Measurements from ENCODE around the gene HOXD12.

HOXD12 gene, protein sequence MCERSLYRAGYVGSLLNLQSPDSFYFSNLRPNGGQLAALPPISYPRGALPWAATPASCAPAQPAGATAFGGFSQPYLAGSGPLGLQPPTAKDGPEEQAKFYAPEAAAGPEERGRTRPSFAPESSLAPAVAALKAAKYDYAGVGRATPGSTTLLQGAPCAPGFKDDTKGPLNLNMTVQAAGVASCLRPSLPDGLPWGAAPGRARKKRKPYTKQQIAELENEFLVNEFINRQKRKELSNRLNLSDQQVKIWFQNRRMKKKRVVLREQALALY

DNA sequence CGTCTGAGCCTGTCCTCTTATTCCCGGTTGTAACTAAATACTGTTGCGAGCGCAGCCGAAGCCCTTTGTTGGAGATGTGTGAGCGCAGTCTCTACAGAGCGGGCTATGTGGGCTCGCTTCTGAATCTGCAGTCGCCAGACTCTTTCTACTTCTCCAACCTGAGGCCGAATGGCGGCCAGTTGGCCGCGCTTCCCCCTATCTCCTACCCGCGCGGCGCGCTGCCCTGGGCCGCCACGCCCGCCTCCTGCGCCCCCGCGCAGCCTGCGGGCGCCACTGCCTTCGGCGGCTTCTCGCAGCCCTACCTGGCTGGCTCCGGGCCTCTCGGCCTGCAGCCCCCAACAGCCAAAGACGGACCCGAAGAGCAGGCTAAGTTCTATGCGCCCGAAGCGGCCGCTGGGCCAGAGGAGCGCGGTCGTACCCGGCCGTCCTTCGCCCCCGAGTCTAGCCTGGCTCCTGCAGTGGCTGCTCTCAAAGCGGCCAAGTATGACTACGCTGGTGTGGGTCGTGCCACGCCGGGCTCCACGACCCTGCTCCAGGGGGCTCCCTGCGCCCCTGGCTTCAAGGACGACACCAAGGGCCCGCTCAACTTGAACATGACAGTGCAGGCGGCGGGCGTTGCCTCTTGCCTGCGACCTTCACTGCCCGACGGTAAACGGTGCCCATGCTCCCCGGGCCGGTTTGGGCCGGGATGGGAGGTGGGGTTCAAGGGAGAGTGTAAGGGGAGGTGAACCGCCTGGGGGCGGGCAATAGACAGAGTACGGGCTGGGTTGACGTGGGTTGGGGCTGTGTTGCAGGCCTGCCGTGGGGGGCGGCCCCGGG lies at the start of gene HOXD12:
Gene HOXD12, plus strand, starts transcription at position 68 of the 819 bp plus-strand sequence. Its CDS starts 7 bp downstream, at position 75.
- no peak for DNase-seq

DNA sequence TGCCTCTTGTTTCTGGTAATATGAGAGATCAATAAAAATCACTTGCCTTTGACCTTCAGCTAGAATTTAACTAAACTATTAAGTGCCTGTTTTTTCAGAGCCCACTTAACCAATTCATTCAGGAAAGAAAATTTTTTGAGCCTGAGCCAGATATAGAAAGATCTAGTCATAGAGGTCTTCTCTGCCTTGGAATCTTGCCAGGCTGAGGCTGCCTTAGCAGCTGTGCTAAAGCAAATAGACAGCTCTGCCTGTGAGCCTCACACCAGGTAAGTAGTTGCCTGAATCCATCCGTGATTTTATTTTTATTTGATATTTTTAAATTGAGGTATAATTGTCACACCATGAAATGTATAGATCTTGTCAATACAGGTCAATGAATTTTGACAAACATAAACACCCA lies 43.2 kb upstream of the HOXD12 start:
- DNase-seq: no peak

DNA sequence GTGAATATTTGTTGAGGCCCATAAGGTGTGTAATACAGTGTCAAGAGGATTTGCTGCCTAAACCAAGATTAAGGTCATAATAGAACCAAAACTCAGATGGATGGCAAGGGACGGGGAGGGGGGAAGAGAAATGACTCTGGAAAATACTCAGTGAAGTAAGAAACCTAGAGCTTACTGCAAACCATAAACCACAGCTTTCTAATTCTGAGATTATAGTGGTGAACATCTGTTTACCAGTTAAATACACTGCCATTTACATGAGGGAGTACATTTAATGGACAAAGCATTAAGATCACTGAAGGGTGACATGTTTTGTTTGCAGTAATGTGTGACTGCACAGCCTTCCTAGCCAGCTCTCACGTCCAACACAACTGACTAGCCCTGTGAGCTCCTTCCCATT lies 35.6 kb upstream of the HOXD12 start:
- no peak for DNase-seq

DNA sequence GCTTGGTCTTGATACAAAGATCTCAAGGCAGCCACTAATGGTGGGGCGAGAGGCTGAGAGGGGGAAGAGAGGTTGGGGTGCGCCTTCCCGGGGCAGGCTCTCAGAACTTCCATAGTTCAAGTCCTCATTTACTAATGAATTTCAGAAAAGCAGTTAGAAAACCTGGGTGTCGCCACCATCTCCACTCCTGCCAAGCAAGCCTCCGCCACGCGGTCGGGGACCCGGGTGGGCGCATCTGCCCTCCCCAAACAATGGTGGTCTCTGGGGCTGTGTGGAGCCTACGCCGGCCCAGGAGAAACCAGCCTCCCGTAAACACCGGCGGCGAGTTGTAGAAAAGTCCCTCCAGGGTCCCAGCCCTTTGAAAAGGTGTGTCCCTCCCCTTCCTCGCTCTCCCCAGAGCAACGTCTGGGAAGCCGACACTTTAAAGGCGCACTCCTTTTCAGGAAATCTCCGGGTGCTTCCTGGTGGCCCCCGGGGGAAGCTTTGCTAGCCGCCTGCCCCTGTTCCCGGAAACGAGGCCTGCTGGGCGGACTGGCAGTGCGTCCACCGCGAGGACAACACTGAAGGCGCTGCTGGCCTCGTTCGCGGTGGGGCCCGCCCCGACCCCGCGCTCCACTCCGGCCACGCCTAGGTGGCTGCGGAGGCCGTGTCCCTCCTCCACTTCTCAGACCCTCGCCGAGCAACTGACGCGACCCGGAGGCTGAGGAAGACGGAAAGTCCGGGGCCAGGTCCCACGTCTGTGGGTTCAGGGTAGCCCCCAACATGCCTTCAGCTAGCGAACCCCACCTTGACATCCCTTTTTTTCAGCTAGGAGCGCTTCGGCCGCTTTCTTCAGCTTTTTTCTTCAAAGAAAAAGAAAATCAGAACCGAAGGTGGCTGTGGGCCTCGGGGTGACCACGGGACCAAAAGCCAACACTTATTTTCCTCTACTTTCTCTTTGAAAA lies 32.7 kb upstream of the HOXD12 start:
- DNase-seq: no peak

DNA sequence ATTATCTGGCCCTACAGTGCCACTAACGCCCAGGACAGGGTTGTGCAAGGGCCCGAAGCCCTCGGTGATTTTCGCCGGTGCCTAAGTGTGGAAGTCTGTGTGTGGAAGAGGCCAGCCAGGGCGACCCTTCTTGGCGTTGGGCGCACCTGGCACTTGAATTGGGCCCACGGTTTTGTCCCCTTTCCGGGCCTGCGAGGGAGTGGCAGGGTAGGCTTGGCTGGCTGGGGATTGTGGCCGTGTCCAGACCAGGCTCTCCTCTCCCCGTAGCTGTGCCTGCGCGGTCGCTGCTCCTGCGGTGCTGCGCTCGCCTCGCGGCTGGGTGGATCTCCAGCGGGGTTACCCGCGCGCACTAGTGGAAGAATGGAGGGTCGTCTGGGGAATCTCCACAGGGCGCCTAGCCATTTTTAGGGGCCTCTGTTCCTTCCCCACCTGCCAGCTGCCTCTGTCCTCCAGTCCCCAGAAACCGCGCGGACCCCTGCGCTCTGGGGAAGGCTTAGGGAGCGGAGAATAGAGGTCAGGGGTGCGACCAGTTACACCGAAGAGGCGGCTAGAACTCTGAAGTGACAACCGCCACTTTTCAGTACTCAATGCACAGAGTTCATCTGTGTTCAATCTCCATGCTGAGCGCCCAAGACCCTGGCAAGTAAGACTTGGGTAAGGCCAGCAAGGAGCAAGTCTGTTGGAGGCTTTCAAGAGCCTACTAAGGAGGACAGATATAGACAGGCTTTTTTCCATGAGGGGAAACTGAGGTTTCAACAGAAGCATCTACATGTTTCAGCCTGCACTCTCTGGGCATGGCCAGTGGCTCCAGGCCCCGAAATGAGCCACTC lies 31.8 kb upstream of the HOXD12 start:
- DNase-seq: no peak

DNA sequence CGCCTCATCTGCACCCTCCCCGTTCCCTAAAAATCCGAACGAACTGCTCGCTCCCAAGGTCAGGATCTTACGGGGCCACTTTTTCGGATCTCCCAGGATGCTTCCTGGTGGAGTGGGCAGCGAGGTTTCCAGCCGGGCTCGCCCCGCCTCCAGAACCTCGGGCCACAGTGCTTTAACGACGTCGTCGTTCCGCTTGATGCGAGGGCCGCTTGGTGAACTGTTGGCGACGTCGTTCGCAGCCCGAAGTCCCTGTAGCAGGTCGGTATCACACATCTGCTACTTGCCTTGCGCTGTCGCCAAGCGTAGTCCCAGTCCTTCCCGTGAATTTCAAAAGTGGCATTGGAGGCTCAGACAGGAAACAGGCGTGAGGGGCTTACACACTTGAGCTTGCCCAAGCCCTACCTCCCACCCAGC lies 31.2 kb upstream of the HOXD12 start:
- no peak for DNase-seq

DNA sequence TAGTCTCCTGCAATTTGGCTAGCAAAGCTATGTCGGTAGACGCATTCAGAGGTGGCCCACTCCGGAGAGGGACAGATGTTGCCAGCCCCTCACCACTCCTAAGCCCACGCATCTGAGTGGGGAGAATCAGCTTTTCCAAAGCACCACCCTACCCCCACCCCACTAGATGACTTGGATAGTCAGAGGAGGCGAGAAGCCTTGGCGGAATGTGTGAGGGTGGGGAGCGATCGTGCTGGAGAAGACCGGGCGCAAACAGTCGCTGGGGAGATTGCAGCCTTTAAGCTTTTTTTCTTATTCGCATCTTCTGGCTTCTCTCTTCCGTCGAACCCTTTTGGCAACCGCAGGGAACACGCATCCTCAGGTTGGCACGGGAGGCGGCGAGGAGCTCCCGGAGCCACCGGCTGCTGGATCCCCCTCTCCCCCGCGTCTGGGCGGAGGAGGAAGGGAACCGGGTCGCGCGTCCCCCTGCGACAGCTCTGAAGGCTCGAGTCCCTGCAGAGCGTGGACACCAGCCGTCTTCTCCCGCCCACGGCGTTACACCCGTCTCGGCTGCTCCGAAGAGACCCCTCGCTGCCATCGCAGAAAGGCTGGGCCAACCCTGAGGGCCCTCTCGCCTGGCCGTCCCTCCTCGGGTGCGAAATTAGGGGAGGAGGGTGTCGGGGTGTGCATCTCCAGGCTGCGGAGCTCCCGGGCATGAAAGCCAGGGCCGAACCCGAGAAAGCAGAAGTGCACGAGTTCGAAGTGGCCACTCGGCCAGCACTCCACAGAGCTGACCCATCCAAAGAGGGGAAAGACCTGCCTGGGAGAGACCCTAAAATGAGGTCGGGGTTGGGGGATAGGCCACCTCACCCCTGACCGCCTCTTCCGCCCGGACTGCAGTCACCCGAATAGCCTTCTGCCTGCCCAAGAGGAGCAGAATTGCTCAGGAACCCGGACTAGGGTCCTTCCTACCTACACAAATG lies 28.0 kb upstream of the HOXD12 start:
- DNase-seq: no peak

DNA sequence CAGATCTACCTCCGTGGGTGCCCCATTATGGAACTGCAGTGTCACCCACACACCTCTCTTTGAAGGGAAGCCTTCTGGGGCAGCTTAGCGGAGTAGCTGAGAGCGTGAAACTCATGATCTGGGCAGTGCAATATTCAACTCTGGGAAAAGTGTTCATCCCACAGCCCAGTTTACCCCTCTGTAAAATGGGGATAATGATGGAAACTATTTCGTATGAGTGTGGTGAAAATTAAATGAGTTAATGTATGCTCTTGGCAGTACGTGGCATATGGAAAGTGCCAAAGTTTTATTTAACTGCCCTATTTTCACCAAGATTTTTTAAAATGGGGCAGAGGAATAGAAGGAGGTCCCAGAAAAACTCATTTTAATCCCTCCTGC lies 27.3 kb upstream of the HOXD12 start:
- DNase-seq: no peak

DNA sequence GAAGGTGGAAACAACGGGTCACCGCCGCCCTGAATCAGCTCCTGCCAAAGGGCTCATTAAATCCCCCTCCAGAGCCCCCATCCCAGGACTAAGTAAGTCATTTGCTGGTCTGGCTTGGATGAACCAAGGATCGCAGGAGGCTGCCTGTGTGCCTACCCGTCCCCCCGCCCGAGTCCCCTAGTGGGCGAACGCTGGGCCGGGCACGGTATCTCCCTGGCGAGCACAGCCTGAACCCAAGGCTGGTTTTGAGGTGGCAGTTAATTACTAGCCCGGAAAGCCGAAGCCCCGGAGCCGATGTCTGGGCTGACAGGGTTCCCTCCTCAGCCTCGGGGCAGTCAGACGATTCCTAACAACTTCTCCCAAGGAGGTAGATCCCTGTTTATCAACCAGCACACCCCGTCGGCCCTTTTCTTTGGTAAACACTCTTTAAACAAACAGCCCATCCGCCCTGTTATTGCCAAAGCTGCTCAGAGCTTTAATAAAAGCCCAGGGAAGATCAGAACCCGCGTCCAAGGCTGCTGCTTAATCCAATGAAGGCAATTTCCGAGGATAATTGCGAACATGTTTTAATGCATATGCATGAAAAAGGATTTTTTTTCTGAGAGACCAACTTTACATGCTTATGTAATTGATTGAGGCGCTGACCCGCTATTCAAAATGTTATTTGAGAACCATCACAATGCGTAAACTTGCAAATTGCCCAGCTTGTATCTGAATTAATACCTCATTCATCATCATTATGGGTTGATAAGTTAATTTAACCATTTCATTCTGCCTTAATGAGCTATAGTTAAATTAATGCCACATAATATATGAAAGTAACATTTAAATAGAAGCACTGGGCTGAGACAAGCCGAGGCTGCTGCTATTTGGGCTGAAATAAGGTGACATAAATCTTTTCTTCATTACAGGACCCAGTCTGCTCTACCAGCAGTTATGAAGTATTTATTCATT lies 26.4 kb upstream of the HOXD12 start:
- DNase-seq: no peak

DNA sequence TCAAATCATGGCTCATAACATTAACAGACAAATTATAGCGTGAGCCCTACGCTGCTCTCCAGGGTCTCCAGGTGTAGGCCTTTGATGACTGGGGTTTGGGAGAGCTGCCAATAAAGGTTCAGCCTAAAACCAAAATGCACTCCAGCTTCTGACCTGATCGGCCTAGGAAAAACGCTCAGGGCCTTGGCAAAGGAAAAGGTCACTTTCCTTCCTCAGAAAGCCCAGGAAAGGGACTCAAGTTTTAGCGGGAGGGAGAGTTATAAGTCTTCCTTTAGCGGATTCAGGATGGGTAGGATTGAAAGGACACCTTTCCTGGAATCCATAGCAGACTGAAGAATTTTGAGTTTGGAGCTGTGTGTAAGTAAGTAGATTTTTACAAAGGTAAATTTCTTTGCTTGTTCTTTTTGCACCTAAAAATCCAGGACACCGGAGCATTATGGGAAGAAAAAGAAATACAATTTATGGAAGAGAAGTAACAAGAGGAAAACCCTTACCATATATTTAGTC lies 24.6 kb upstream of the HOXD12 start:
- no peak for DNase-seq

DNA sequence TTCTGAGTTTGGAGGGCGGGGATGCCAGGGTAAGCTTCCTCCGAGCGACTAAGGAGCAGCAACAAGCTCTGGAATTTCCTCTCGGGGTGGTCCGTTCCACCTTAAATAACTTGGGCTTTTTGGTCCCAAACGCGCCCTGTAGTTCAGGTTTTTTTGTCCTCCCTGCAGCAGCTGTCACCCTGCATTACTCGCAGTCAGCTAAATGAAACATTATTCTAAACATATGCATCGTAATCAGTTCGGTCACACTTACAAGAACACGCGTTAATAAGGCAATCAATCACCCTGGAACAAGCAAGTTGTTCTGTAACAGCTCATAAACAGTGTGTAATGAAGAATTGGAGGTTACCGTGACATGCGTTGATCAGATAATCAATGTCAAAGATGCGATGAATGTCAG lies 24.1 kb upstream of the HOXD12 start:
- DNase-seq: no peak

DNA sequence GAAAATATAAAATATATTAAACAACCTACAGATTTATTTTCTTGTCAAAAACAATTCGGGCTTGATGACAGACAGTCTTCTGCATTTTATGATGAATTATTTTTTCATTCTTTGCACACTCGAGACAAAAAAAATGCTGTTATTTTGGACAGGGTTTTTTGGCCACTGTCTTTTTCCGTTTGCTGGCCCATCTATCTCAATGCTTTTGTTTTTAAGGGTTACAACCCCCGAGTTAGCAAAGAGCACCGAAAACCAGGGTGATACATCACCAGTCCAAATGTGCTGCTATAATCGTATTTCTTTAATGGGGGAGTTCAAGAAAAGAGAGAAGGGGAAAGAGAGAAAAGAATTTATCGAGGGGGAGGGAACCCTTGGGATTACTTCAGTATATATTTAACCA lies 23.5 kb upstream of the HOXD12 start:
- no peak for DNase-seq

DNA sequence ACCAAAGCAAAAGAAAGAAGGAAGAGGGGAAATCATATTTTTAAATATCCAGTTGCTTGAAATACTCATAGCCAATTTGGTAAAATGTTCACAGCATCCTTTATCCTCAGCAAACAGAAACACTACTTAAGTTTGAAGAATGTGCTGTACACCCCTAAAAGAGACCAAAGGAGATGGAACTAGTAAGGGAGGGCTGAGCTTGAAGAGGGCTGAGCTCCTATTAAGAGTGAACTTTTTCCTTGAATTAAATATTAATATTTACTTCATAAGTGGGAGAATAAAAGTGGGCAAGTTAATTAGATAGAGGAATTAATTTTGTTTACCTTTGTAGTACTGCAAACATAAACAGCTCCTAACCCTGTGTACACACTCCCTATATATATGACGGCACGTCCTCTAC lies 22.8 kb upstream of the HOXD12 start:
- DNase-seq: no peak

DNA sequence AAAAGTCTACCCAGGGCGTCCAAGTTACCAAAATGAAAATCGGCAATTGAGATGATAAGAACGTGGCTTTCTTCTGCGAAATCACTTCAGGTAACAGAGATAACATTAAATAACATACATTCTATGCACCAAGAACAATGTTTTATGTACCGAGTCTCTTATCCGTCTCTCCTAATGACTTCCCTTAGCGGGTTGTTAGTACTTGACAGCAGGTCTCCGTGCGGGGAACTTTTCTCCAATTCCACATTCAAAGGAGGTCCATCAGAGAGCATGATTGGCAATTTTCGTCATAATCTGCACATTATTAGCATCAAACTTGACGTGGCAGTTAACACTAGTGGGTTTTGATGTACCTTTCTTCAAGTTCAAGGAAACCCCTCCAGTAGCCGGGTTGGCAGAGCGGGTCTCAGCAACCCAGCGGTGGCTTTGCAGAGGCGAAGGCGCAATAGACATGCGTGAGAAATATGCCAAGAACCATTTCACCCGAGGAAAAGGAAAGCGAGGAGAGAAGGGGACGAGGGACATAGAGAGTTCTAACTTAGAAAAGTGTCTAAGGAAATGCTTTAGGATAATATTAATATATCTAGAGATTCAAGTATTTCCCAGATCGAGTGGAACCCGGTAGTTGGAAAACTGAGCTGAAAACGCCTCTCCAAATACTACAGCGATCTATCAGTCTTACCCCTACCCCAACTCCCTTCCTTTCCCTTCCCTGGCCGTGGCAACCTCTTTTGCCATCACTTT lies 20.9 kb upstream of the HOXD12 start:
- DNase-seq: no peak

DNA sequence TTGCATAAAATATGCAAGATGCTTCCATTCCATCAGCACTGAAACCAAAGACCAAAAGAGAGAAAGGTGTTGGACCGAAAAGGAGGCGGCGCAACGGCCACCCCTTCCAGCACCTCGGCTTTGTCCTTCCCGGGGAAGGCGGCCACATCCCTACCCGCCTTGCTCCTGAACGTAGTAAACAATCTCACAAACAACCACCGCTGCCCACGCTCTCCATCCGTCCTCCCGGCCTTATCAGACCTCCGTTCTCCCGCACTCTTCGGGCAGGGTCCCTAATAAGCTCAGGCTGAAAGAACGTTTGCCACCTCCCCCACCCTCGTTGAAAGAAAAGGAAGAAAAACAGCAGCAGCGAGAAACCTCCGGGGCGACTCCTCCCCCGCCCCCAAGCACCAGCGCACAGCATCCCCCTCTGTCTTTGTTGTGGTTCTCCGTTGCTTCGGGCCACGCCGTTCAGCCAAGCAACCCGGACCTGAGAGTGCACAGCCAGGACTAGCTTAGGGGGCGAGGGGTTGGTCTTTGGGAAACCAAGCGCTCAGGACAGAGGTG lies 20.2 kb upstream of the HOXD12 start:
- no peak for DNase-seq

DNA sequence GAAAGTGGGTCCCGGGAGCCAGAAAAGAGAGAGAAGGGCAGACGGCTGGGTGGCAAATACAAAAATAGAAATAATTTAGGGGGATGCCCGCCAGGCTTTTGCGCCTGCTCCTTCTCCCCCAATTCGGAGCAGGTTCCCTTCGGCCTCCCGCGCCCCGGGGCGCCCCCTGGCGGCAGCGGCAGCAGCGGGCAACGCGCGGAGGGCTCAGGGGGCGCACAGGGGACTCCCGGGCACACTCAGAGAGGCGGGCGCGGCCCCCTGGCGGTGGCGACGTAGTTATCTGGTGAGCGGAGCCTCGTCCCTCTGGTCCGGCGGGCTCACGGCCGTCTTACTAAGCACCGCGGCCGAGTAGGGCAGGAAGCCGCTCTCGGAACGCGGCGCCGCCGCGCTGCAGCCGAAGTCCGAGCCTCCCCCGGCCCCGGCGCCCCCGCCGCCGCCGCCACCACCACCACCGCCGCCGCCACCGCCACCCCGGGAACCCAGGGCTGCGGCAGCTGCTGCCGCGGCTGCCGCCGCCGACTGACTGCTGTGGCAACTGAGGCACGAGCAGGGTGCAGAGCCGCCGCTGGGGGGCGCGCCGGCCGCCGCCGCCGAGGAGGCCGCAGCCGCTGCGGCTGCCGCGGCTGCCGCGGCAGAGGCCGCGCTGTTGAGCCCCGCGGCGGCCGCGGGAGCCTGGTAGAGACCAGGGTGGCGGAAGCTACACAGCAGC lies 19.6 kb upstream of the HOXD12 start:
- DNase-seq: no peak

DNA sequence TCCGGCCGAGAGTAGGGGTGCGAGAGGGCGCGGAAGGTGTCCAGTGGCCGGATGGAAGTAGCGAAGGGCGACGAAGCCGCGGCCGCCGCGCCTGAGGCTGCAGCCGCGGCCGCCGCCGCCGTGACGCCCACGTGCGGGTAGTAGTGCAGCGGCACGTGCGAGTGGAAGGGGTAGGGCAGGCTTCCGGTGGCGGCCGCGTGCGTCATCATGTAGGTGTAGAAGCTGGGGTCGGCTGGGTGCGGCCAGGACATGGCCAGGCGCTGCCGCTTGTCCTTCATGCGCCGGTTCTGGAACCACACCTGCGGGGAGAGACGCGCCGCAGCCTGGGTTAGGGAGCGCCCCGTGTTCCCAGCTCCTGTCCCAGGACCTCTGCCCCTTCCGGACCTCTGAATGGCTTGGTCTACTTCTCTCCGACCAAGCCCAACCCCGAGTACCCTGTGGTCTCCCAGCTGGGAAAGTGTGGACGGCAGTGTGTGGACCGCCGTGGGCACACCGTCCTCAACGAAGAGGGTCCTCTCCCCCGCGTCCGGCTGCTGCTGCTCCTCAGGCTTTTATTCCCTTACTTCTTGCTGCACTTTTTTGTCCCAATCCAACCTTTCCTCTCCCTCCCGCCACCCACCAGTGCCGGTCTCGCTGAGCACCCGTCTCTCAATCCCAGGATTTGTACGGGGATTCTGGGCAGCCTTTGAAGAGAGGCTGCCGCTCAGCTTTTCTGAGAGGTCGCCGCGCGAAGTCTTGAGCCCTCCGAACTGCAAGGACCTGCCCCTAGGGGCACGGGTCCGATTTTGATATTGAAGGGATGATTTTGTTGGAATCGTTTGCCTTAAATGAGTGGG lies 18.8 kb upstream of the HOXD12 start:
- DNase-seq: no peak

All from inflammatory macrophage treated with lipopolysaccharide for 4 hours (primary cell).